HG03571 (cell line): ENCODE measurements around the gene VPS13C.

Experiments used
- ATAC-seq: cut with Tn5 transposase; IDR thresholded peaks from one replicate; pipeline ENCODE4 v1.9.1; 2021; ENCODE audit not compliant: unreplicated experiment

Gene VPS13C

GRCh38 chr15:61820951-61821350 is 239.3 kb downstream of the VPS13C start:
- no peak for ATAC-seq

GRCh38 chr15:61820212-61820611 is 240.0 kb downstream of the VPS13C start:
- ATAC-seq, result no peak

GRCh38 chr15:61819386-61819785 is 240.9 kb downstream of the VPS13C start:
- ATAC-seq, result no peak

GRCh38 chr15:61818801-61819200 is 241.4 kb downstream of the VPS13C start:
- no peak for ATAC-seq

GRCh38 chr15:61816856-61817255 is 243.4 kb downstream of the VPS13C start:
- ATAC-seq, result no peak

- no peak for ATAC-seq
Observed at GRCh38 chr15:61815356-61816083, 244.7 kb downstream of the VPS13C start.

DNA sequence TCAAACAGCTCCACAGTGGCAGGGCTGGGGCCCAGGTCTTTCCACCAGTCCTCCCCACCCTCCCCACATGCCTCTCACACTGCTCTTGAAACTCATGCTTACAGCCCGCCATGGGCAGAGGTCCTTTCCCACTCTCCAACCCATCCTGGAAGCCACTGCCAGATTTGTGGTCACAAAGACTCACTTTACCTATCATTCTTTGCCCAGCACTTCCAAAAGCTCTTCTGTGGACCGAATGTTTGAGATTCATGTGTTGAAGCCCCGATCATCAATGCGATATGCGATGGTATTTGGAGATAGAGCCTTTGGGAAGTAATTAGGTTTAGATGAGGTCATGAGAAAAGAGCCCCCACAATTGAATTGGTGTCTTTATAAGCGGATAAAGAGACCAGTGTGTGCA is 247.8 kb downstream of the VPS13C start:
- ATAC-seq, result no peak

- ATAC-seq, result no peak
Observed at GRCh38 chr15:61811952-61812351, 248.3 kb downstream of the VPS13C start.

- no peak for ATAC-seq
Observed at GRCh38 chr15:61809216-61809615, 251.0 kb downstream of the VPS13C start.

DNA sequence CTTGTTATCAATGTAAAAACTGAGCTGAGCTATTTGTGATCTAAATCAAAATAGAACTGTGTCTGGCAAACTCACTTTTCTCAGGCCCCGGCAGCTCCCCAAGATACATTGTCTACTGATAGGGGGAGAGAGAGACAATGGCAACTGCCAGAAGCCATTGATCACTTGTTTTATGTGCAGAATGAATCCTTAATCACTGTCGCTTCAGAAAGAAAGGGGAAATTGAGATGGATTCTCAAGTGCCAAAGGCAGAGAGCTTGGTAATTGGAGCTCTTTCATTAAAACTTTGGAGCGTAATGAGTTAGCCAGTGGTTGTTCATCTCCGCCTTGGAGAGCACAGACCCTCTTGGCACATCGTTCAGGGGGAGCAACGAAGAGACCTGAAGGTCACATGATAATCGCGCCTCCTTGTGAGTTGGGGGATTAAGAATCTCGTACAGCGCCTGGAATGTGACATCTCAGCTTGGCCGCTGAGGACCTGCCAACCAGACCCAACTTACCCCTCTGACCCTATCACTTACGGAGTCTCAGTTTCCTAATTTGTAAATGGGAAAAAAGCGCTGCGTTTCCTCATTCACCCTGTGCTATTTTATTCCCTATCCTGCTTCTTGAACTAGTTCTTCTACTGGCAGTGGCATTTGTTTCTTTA is 252.8 kb downstream of the VPS13C start:
- no peak for ATAC-seq
